Panc1 (cell line): ENCODE data around the gene POLR1E. TPM values are rescaled to one million over a fixed set of nuclear protein-coding genes. Genes with fewer than 3 reads are reported as not detected.

Experiments used
- ATAC-seq: fragments of 200-7000 bp; cut with Tn5 transposase; 2 replicates; pipeline ENCODE4 v1.9.1; 2020; ENCODE audit warnings: mild to moderate bottlenecking, moderate library complexity
- BruUV-seq: library from RNA; stranded (reverse); fragments of 400-500 nt; replicated peaks from 2 replicates; lab custom pipeline; 2021; lab: Mats Ljungman, UMichigan
- CTCF ChIA-PET: fragments of 300-600 bp; sonication (Branson Sonifier 250); formaldehyde crosslinking; loops from one replicate; lab custom pipeline; 2022; ENCODE audit warnings: antibody characterized with exemption; lab: Charles Lee
- POLR2A ChIA-PET: fragments of 300-600 bp; sonication (Branson Sonifier 250); formaldehyde crosslinking; loops from one replicate; lab custom pipeline; 2022; ENCODE audit warnings: antibody characterized with exemption; lab: Charles Lee
- DNase-seq: peaks from one replicate; pipeline ENCODE4 v3.0.0-alpha.2; 2010; ENCODE audit warnings: low read depth, low spot score
- H3K27ac ChIP-seq: 2 replicates; pipeline ENCODE4 v1.5.1; 2011; ENCODE audit warnings: mild to moderate bottlenecking, low read length, inconsistent platforms
- H3K27me3 ChIP-seq: fragments of 200-500 bp; sonication (Bioruptor generic); 2 replicates; pipeline ENCODE4 v1.6.0; 2014; ENCODE audit warnings: low read length, inconsistent platforms; ENCODE audit not compliant: control insufficient read depth, insufficient read depth
- H3K36me3 ChIP-seq: fragments of 200-500 bp; sonication (Bioruptor generic); 2 replicates; pipeline ENCODE4 v1.5.1; 2014; ENCODE audit warnings: inconsistent platforms, mild to moderate bottlenecking, low read length, moderate library complexity; ENCODE audit not compliant: control insufficient read depth, insufficient read depth
- H3K4me1 ChIP-seq: 2 replicates; pipeline ENCODE4 v1.5.1; 2011; ENCODE audit warnings: inconsistent platforms, mild to moderate bottlenecking, low read length, moderate library complexity; ENCODE audit not compliant: control insufficient read depth, insufficient read depth
- H3K4me3 ChIP-seq, 2 experiments: 2 replicates each; pipeline ENCODE4 v1.5.1; 2011 to 2012; ENCODE audit warnings: low read depth in 2 of 2, low read length in 2 of 2, mild to moderate bottlenecking in 2 of 2, inconsistent platforms in 1 of 2, moderate library complexity in 1 of 2
- H3K9me3 ChIP-seq: fragments of 200-500 bp; sonication (Bioruptor generic); 2 replicates; pipeline ENCODE4 v1.5.1; 2014; ENCODE audit warnings: low read depth, mild to moderate bottlenecking, inconsistent platforms, low read length, moderate library complexity; ENCODE audit not compliant: control insufficient read depth, insufficient read depth
- CTCF ChIP-seq: fragments of 450-650 bp; IDR thresholded peaks from 2 replicates; pipeline ENCODE4 v1.5.1; 2017; ENCODE audit warnings: mild to moderate bottlenecking
- POLR2AphosphoS5 ChIP-seq: IDR thresholded peaks from 2 replicates; pipeline ENCODE4 v1.6.1; 2012; ENCODE audit warnings: mild to moderate bottlenecking, low read depth, low read length, moderate library complexity
- REST ChIP-seq, 2 experiments: IDR thresholded peaks; 2 replicates each; pipeline ENCODE4 v1.6.1; 2011 to 2012; ENCODE audit warnings: low read depth in 2 of 2, control low read depth in 1 of 2, low read length in 1 of 2, mild to moderate bottlenecking in 1 of 2, moderate library complexity in 1 of 2; ENCODE audit not compliant: insufficient read depth in 1 of 2
- SIN3A ChIP-seq: IDR thresholded peaks from 2 replicates; pipeline ENCODE4 v1.6.1; 2012; ENCODE audit warnings: low read depth, mild to moderate bottlenecking, low read length, moderate library complexity, borderline replicate concordance; ENCODE audit not compliant: insufficient read depth
- TCF7L2 ChIP-seq: IDR thresholded peaks from 2 replicates; pipeline ENCODE4 v1.6.1; 2011; ENCODE audit warnings: mild to moderate bottlenecking, low read depth, low read length, inconsistent platforms
- in situ Hi-C: cut with HindIII; loops from 2 replicates; pipeline ENCODE4 v1.10.0; 2016; ENCODE audit warnings: low sequenced_read_pairs, low pct_unique_long_range_greater_than_20kb
- intact Hi-C: fragments of 100-400 bp; cut with micrococcal nuclease; formaldehyde crosslinking; loops from one replicate; pipeline ENCODE4 v1.10.0; 2022; ENCODE audit not compliant: unreplicated experiment
- total RNA-seq: library from RNA; stranded (reverse); gene quantifications from one replicate; pipeline ENCODE4 v1.2.1, GENCODE V29; 2021; ENCODE audit not compliant: unreplicated experiment

The POLR1E gene
- total RNA-seq, 1 experiment from 2014 or later = 93.8 TPM

DNA sequence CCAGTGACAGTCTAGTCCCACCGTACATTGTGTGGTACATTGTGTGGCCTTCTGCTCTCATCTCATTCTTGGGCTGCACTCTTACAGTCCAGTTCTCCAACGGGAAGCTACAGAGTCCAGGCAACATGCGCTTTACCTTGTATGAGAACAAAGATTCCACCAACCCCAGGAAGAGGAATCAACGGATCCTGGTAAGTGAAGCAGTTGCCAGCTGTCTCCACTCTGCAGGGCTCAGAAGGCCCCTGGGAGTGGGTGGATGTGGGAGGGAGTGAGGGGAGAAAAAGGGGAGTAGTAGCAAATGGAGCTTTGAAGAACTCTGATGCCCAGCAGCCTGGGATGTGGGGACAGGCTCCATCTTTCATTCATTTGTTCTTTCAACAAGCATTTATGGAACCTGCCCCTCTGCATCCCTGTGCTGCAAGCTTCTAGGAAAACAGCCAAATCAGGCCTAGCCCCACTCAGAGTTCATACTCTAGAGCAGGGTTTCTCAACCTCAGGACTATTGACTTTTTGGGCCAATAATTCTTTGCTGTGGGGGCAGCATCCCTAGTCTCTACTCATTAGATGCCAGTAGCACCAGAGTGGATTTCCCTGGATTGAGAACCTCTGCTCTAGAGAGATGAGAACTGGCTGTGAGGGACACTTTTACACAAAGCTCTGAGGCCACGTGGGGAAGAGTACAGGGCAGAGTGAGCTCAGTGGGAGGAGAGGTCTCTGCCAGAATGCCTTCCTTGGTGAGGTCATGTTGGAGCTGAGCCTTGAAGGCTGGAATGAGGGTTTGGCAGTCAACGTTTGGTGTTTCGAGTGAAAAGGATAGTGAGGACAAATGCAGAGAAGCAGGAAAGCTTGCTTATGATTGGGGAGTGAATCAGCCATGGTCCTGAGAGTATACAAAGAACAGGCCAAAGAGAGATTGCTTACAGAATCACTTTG lies 1.1 kb downstream of the POLR1E start:
- peak overlapping the region; percentile 67 to 96 for H3K4me3 ChIP-seq
- in situ Hi-C loops (no loop called here), intact Hi-C loops (loop anchor here (5.0 kb wide), 1 partner anchor 95 kb away; no protein-coding TSS in a partner anchor)
- H3K36me3 ChIP-seq = peaks cover 27% of the 10 kb centered on the region
- POLR2A ChIA-PET = interaction anchor here (0.5 to 1.2 kb wide), 2 partner anchors 25 to 66 kb away, joined by 3 read pairs; no protein-coding TSS in a partner anchor
- peak overlapping the region; percentile 91 for H3K27ac ChIP-seq
- peaks cover 24% of the 10 kb centered on the region for H3K4me1 ChIP-seq
- DNase-seq (no peak), ATAC-seq (no peak)
- no peaks in the 10 kb centered on the region for H3K9me3 ChIP-seq
- CTCF ChIA-PET = no interaction called here
- no peaks in the 10 kb centered on the region for H3K27me3 ChIP-seq
- BruUV-seq = TSS peak; percentile 65
- TF ChIP-seq TCF7L2 = no peak
- TF ChIP-seq SIN3A = no peak
- TF ChIP-seq REST (IDR thresholded peaks at IDR 0.05; ENCODE audit: insufficient read depth in 1 of 2, low read depth in 2 of 2, low read length in 1 of 2) = no peak
- no peak for TF ChIP-seq POLR2AphosphoS5
- TF ChIP-seq CTCF = no peak

GRCh38 chr9:37491939-37492338 lies 6.2 kb downstream of the POLR1E start:
- DNase-seq = no peak
- POLR2A ChIA-PET = no interaction called here
- intact Hi-C loops = loop anchor here (10.0 kb wide), 1 partner anchor 243 kb away; no protein-coding TSS in a partner anchor

More at GRCh38 chr9:37491939-37492338, 6.2 kb downstream of the POLR1E start:
- ATAC-seq = no peak
- Histone ChIP-seq H3K27ac (no peak overlapping the region), H3K36me3 (peaks cover 69% of the 10 kb centered on the region), H3K27me3 (no peaks in the 10 kb centered on the region), H3K4me1 (peaks cover 11% of the 10 kb centered on the region), H3K4me3 (no peak overlapping the region), H3K9me3 (no peaks in the 10 kb centered on the region)
- TF ChIP-seq SIN3A (no peak), TCF7L2 (no peak), REST (IDR thresholded peaks at IDR 0.05; ENCODE audit: insufficient read depth in 1 of 2, low read depth in 2 of 2, low read length in 1 of 2) (no peak), POLR2AphosphoS5 (no peak), CTCF (no peak)
- BruUV-seq = no TSS peak
- in situ Hi-C loops = no loop called here
- CTCF ChIA-PET = no interaction called here
